Loucy (cell line): ENCODE results near the gene ASCL1.

ENCODE experiments used
- EZH2phosphoT487 ChIP-seq: fragments of 200-600 bp; IDR thresholded peaks from 2 replicates; pipeline ENCODE4 v1.6.1; 2018; ENCODE audit warnings: antibody characterized with exemption, mild to moderate bottlenecking, moderate library complexity, borderline replicate concordance
- TF ChIP-seq, protein P1 (sequence below): fragments of 200-600 bp; sonication (generic); conservative IDR thresholded peaks from 2 replicates; pipeline ENCODE4 v1.5.1; 2014; ENCODE audit warnings: mild to moderate bottlenecking, antibody characterized with exemption, low read length

GRCh38 chr12:102946042-102946441 is 11.4 kb upstream of the ASCL1 start:
- TF ChIP-seq EZH2phosphoT487, result no peak
- TF ChIP-seq, protein P1, sequence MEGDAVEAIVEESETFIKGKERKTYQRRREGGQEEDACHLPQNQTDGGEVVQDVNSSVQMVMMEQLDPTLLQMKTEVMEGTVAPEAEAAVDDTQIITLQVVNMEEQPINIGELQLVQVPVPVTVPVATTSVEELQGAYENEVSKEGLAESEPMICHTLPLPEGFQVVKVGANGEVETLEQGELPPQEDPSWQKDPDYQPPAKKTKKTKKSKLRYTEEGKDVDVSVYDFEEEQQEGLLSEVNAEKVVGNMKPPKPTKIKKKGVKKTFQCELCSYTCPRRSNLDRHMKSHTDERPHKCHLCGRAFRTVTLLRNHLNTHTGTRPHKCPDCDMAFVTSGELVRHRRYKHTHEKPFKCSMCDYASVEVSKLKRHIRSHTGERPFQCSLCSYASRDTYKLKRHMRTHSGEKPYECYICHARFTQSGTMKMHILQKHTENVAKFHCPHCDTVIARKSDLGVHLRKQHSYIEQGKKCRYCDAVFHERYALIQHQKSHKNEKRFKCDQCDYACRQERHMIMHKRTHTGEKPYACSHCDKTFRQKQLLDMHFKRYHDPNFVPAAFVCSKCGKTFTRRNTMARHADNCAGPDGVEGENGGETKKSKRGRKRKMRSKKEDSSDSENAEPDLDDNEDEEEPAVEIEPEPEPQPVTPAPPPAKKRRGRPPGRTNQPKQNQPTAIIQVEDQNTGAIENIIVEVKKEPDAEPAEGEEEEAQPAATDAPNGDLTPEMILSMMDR, result no peak
